Muscle layer of duodenum (tissue), 2 donors: ENCODE data around the gene MGME1.

Source experiments
- H3K27ac ChIP-seq: one replicate; pipeline ENCODE4 v1.7.0; 2013; ENCODE audit warnings: mild to moderate bottlenecking, low read length
- H3K27me3 ChIP-seq: one replicate; pipeline ENCODE4 v1.7.0; 2013; ENCODE audit warnings: low read depth, mild to moderate bottlenecking, control low read depth, low read length
- H3K36me3 ChIP-seq, 2 donors: one replicate each; pipeline ENCODE4 v1.7.0; 2013; ENCODE audit warnings: low read length in 2 of 2, control low read depth in 1 of 2, mild to moderate bottlenecking in 1 of 2; ENCODE audit not compliant: insufficient read depth in 2 of 2, control insufficient read depth in 1 of 2
- H3K4me1 ChIP-seq, 2 donors: one replicate each; pipeline ENCODE4 v1.7.0; 2013; ENCODE audit warnings: low read length in 2 of 2, mild to moderate bottlenecking in 2 of 2, control low read depth in 1 of 2, moderate library complexity in 1 of 2; ENCODE audit not compliant: insufficient read depth in 2 of 2, control insufficient read depth in 1 of 2
- H3K4me3 ChIP-seq, 2 donors: one replicate each; pipeline ENCODE4 v1.7.0; 2013; ENCODE audit warnings: low read length in 2 of 2, low read depth in 1 of 2, mild to moderate bottlenecking in 1 of 2
- H3K9me3 ChIP-seq, 2 donors: one replicate each; pipeline ENCODE4 v1.7.0; 2013; ENCODE audit warnings: low read length in 2 of 2, control low read depth in 1 of 2, mild to moderate bottlenecking in 1 of 2; ENCODE audit not compliant: control insufficient read depth in 1 of 2
- donor health status: healthy.

The MGME1 gene

GRCh38 chr20:17941087-17941825 lies 27.6 kb upstream of the MGME1 start:
- Histone ChIP-seq H3K4me3 (no peak overlapping the region), H3K27ac (no peak overlapping the region), H3K27me3 (no peaks in the 10 kb centered on the region), H3K36me3 (peaks cover 29 to 40% of the 10 kb centered on the region in 2 donors), H3K4me1 (peaks cover 17 to 38% of the 10 kb centered on the region in 2 donors), H3K9me3 (no peaks in the 10 kb centered on the region)

DNA sequence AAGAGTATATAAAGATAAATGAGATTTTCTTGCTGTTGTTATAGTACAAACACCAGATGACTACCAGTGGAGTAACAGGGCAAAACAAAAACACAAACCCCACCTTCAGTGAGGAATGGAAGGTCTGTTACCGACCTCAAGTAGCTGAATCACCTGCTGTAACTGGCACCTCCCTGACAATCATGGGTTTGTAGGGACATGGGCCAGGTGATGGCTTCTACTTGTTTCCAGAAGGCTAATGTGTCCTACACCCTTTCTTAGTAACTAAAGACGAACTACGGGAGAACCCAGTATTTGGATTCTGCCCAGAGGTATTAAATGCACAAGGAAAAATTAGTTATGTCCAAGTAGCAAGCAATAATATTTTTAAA lies 27.0 kb upstream of the MGME1 start:
- H3K4me3 ChIP-seq = no peak overlapping the region
- no peak overlapping the region for H3K27ac ChIP-seq
- no peaks in the 10 kb centered on the region for H3K9me3 ChIP-seq
- peaks cover 16 to 33% of the 10 kb centered on the region in 2 donors for H3K4me1 ChIP-seq
- no peaks in the 10 kb centered on the region for H3K27me3 ChIP-seq
- peaks cover 34 to 46% of the 10 kb centered on the region in 2 donors for H3K36me3 ChIP-seq

GRCh38 chr20:17943343-17943742 lies 25.5 kb upstream of the MGME1 start:
- H3K36me3 ChIP-seq = peaks cover 45 to 54% of the 10 kb centered on the region in 2 donors
- H3K9me3 ChIP-seq = no peaks in the 10 kb centered on the region
- H3K4me3 ChIP-seq = no peak overlapping the region
- H3K27me3 ChIP-seq = no peaks in the 10 kb centered on the region
- no peak overlapping the region for H3K27ac ChIP-seq
- peaks cover 10 to 17% of the 10 kb centered on the region in 2 donors for H3K4me1 ChIP-seq

DNA sequence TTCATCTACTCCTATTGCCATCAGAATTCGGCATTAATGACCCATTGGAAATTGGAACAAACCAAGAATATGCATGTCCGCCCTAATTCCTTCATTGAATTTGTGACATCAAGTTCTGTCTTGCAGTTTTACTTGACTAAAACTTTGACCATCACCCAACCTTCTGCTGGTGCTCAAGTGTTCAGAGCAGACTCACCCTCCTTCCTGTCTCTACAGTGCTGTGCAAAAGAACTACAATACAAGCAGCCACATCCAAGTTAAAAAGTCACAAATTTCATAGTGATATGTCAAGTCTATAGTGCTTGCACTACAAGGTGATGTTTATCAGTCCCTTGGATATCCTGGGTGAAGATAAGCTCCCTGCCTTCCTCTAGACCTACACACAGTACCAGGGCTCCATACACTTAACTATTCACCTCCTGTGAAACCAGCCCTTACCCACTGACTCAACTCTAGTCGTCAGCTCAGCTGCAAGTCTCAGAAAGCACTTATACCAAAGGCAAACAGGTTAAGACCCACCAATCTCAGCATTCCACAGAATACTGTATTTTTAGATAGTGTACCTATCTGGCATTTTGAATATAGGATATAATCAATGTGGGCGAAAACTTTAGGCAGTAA lies 23.9 kb upstream of the MGME1 start:
- Histone ChIP-seq H3K36me3 (peaks cover 60 to 69% of the 10 kb centered on the region in 2 donors), H3K27me3 (no peaks in the 10 kb centered on the region), H3K4me1 (peaks cover 0 to 1% of the 10 kb centered on the region in 2 donors), H3K9me3 (no peaks in the 10 kb centered on the region), H3K4me3 (no peak overlapping the region), H3K27ac (no peak overlapping the region)

DNA sequence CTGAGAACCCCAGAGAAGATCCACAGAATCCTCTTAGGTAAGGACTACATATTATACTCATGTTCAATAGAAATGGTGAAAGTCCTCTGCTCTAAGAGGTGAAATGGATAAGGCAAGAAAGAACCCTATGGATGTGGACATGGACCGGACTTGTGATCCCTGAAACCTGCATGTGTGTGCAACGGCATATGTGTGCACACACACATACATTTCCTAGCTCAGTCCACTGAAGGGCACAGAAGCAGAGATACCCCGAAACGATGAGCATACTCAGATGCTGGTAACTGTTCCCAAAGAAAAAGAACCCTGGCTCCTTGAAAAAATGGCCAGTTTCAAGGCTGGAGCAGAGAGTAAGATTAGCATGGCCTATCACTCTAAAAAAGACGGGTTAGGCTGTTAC lies 22.8 kb upstream of the MGME1 start:
- Histone ChIP-seq H3K36me3 (peaks cover 70 to 79% of the 10 kb centered on the region in 2 donors), H3K4me1 (no peaks in the 10 kb centered on the region), H3K27me3 (no peaks in the 10 kb centered on the region), H3K4me3 (no peak overlapping the region), H3K27ac (no peak overlapping the region), H3K9me3 (no peaks in the 10 kb centered on the region)

- Histone ChIP-seq H3K27ac (no peak overlapping the region), H3K4me1 (no peaks in the 10 kb centered on the region), H3K9me3 (no peaks in the 10 kb centered on the region), H3K4me3 (no peak overlapping the region), H3K27me3 (no peaks in the 10 kb centered on the region), H3K36me3 (peaks cover 74 to 80% of the 10 kb centered on the region in 2 donors)
These were observed 22.0 kb upstream of the MGME1 start for GRCh38 chr20:17946572-17947473.

DNA sequence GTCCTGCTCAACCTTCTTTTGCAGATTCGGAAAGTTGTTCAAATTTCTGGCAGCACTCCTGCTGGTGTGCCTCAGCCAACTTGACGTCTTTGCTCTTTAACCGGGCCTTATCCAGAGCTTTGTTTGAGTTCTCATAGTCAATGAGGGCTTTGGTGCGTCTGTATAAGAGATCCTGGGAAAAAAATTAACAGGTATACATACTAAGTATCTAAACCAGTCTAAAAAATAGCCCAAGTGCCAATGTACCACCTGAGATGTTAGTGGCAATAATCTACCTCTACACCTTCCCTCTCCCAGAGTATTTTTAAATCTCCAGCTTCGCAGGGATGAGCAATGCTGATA lies 21.4 kb upstream of the MGME1 start:
- no peaks in the 10 kb centered on the region for H3K4me1 ChIP-seq
- H3K4me3 ChIP-seq = no peak overlapping the region
- H3K27ac ChIP-seq = no peak overlapping the region
- peaks cover 73 to 78% of the 10 kb centered on the region in 2 donors for H3K36me3 ChIP-seq
- H3K9me3 ChIP-seq = no peaks in the 10 kb centered on the region
- no peaks in the 10 kb centered on the region for H3K27me3 ChIP-seq

- H3K27me3 ChIP-seq = no peaks in the 10 kb centered on the region
- H3K4me1 ChIP-seq = no peaks in the 10 kb centered on the region
- H3K27ac ChIP-seq = no peak overlapping the region
- peaks cover 75 to 76% of the 10 kb centered on the region in 2 donors for H3K36me3 ChIP-seq
- H3K4me3 ChIP-seq = no peak overlapping the region
- H3K9me3 ChIP-seq = no peaks in the 10 kb centered on the region
These were observed 20.4 kb upstream of the MGME1 start for GRCh38 chr20:17948442-17948841.

DNA sequence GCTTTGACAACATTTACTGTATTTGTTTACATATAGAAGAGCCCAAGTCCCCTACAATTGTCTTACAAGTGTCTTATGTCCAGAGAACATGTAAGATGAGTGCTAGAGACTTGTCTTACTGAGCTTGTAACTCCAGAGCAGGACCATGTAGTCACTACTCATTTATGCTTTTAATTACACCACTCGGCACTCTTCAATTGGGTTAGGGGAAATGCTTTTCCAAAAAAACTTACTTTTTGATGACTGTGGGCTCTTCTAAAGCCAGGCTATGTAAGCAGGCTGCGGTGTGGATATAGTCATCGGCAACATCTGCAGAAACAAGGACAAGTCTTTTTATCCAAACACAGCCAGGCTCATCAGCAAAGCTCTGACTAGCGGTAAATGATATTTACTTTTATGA lies 18.9 kb upstream of the MGME1 start:
- no peak overlapping the region for H3K4me3 ChIP-seq
- H3K36me3 ChIP-seq = peaks cover 83 to 84% of the 10 kb centered on the region in 2 donors
- H3K9me3 ChIP-seq = no peaks in the 10 kb centered on the region
- H3K4me1 ChIP-seq = no peaks in the 10 kb centered on the region
- H3K27ac ChIP-seq = no peak overlapping the region
- H3K27me3 ChIP-seq = no peaks in the 10 kb centered on the region

DNA sequence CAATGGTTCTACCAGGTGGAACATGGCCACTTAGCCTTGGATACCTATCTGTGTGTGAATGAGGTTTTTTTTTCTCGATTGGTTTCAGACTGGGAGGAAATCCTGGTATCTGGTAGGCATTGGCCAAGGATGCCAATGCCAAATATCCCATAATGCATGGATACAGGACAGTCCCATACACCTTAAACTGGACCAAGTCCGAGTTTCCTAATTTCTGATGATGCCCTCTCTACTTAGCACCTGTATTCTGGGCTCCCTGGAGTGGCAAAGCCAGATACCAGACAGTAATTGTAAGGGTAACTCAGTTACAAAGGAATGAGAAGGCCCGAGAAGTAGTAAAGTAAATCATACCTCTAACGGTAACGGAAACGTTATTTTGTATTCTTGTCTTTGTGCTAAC lies 18.1 kb upstream of the MGME1 start:
- Histone ChIP-seq H3K9me3 (no peaks in the 10 kb centered on the region), H3K4me3 (no peak overlapping the region), H3K36me3 (peaks cover 77 to 82% of the 10 kb centered on the region in 2 donors), H3K27me3 (no peaks in the 10 kb centered on the region), H3K27ac (no peak overlapping the region), H3K4me1 (no peaks in the 10 kb centered on the region)

DNA sequence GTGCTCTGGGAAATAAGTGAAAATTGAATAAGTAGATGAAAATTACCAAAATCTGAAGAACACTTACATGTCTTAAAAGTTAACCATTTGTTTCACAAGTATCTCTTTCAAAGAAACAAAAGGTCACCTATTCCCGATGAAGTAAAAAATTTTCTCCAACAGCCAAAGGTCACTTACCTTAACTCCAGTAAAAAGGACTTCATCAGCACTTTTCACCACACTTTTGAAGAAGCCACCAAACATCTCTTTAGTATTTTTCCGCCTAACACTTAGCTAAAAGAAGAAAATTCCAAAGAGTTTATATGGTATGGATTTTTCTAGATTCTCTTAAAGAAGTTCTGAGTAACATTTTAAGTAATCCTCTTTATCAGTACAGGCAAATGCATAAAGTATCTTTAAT lies 17.5 kb upstream of the MGME1 start:
- Histone ChIP-seq H3K4me3 (no peak overlapping the region), H3K4me1 (no peaks in the 10 kb centered on the region), H3K27ac (no peak overlapping the region), H3K9me3 (no peaks in the 10 kb centered on the region), H3K27me3 (no peaks in the 10 kb centered on the region), H3K36me3 (peaks cover 70 to 78% of the 10 kb centered on the region in 2 donors)
